HL-60 (cell line): ENCODE results near the gene UPK1B.

ENCODE experiments used
- TF ChIP-seq, protein P1 (sequence below): IDR thresholded peaks from one replicate; pipeline ENCODE4 v1.5.1; 2011; ENCODE audit warnings: low read length, control low read depth, inconsistent platforms; ENCODE audit not compliant: insufficient read depth
- TF ChIP-seq, protein P2 (sequence below): IDR thresholded peaks from 2 replicates; pipeline ENCODE4 v1.6.1; 2012; ENCODE audit warnings: low read depth; ENCODE audit not compliant: insufficient replicate concordance

DNA sequence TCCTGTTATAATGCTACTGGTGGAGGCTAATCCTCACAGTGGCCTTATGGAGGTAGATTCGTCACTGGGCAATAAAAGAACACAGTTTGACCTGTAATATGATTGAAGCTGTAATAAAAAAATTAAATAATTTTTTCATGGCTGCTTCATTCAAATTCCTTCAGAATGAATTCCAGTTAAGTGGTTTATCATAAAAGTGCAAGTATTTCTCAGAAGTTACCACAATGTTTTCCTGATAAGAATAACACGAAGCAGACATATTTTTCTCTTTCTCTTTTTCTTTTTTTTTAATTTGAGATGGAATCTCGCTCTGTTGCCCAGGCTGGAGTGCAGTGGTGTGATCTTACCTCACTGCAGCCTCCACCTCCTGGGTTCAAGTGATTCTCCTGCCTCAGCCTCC is 51.7 kb downstream of the UPK1B start:
- TF ChIP-seq, protein P1, sequence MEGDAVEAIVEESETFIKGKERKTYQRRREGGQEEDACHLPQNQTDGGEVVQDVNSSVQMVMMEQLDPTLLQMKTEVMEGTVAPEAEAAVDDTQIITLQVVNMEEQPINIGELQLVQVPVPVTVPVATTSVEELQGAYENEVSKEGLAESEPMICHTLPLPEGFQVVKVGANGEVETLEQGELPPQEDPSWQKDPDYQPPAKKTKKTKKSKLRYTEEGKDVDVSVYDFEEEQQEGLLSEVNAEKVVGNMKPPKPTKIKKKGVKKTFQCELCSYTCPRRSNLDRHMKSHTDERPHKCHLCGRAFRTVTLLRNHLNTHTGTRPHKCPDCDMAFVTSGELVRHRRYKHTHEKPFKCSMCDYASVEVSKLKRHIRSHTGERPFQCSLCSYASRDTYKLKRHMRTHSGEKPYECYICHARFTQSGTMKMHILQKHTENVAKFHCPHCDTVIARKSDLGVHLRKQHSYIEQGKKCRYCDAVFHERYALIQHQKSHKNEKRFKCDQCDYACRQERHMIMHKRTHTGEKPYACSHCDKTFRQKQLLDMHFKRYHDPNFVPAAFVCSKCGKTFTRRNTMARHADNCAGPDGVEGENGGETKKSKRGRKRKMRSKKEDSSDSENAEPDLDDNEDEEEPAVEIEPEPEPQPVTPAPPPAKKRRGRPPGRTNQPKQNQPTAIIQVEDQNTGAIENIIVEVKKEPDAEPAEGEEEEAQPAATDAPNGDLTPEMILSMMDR, result no peak
- TF ChIP-seq, protein P2, sequence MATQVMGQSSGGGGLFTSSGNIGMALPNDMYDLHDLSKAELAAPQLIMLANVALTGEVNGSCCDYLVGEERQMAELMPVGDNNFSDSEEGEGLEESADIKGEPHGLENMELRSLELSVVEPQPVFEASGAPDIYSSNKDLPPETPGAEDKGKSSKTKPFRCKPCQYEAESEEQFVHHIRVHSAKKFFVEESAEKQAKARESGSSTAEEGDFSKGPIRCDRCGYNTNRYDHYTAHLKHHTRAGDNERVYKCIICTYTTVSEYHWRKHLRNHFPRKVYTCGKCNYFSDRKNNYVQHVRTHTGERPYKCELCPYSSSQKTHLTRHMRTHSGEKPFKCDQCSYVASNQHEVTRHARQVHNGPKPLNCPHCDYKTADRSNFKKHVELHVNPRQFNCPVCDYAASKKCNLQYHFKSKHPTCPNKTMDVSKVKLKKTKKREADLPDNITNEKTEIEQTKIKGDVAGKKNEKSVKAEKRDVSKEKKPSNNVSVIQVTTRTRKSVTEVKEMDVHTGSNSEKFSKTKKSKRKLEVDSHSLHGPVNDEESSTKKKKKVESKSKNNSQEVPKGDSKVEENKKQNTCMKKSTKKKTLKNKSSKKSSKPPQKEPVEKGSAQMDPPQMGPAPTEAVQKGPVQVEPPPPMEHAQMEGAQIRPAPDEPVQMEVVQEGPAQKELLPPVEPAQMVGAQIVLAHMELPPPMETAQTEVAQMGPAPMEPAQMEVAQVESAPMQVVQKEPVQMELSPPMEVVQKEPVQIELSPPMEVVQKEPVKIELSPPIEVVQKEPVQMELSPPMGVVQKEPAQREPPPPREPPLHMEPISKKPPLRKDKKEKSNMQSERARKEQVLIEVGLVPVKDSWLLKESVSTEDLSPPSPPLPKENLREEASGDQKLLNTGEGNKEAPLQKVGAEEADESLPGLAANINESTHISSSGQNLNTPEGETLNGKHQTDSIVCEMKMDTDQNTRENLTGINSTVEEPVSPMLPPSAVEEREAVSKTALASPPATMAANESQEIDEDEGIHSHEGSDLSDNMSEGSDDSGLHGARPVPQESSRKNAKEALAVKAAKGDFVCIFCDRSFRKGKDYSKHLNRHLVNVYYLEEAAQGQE, result no peak
